HCT116 (cell line): ENCODE measurements around the gene TERT. TPM values are rescaled to one million over a fixed set of nuclear protein-coding genes. Genes with fewer than 3 reads are reported as not detected.

Source experiments
- ATAC-seq: fragments of 200-7000 bp; cut with Tn5 transposase; 2 replicates; pipeline ENCODE4 v1.9.1; 2020; ENCODE audit warnings: mild to moderate bottlenecking, moderate library complexity
- BruUV-seq: library from RNA; stranded (reverse); fragments of 400-500 nt; replicated peaks from 2 replicates; lab custom pipeline; 2021; lab: Mats Ljungman, UMichigan
- CTCF ChIA-PET: fragments of 300-600 bp; sonication (Branson Sonifier 250); formaldehyde crosslinking; loops from one replicate; lab custom pipeline; 2021; ENCODE audit warnings: antibody characterized with exemption; lab: Charles Lee
- POLR2A ChIA-PET: fragments of 300-600, 350-600 bp; sonication (Branson Sonifier 250); formaldehyde crosslinking; loops from one replicate; lab custom pipeline; 2021; ENCODE audit warnings: antibody characterized with exemption; lab: Charles Lee
- RAD21 ChIA-PET, 2 experiments: fragments of 300-600 bp; sonication (Branson Sonifier 250); formaldehyde crosslinking; loops; one replicate each; lab custom pipeline; 2023; ENCODE audit warnings: low total read pairs in 2 of 2; ENCODE audit not compliant: uncharacterized antibody in 2 of 2, unreplicated experiment in 2 of 2, low non-redundant PET in 1 of 2; lab: Charles Lee
- DNase-seq: peaks from one replicate; pipeline ENCODE4 v3.0.0-alpha.2; 2010; ENCODE audit warnings: low read depth, low spot score
- H2AFZ ChIP-seq: fragments of 200-600 bp; shearing (Covaris generic), sonication (generic); 2 replicates; pipeline ENCODE4 v1.6.1; 2017; ENCODE audit warnings: low read depth, mixed run types, mixed read lengths, antibody characterized with exemption, low read length; ENCODE audit not compliant: poor library complexity, severe bottlenecking
- H3K27ac ChIP-seq: 2 replicates; pipeline ENCODE4 v1.5.1; 2012; ENCODE audit warnings: low read depth, low read length
- H3K27me3 ChIP-seq: fragments of 200-600 bp; sonication (generic); 2 replicates; pipeline ENCODE4 v1.6.1; 2016; ENCODE audit warnings: mixed run types, low read length, mixed read lengths; ENCODE audit not compliant: insufficient read depth
- H3K36me3 ChIP-seq, 2 experiments: fragments of 200-500 bp in 1 of 2; fragments of 200-600 bp in 1 of 2; sonication (Bioruptor generic) in 1 of 2; sonication (generic) in 1 of 2; 2 replicates each; pipeline versions ENCODE4 v1.5.1 to v1.6.1; 2014 to 2016; ENCODE audit warnings: low read length in 2 of 2, inconsistent platforms in 1 of 2, mixed read lengths in 1 of 2, mixed run types in 1 of 2; ENCODE audit not compliant: insufficient read depth in 2 of 2, control insufficient read depth in 1 of 2
- H3K4me1 ChIP-seq, 2 experiments: fragments of 200-600 bp in 1 of 2; sonication (generic) in 1 of 2; 2 replicates each; pipeline versions ENCODE4 v1.5.1 to v1.6.1; 2012 to 2017; ENCODE audit warnings: low read length in 2 of 2, inconsistent platforms in 1 of 2, mild to moderate bottlenecking in 1 of 2, mixed read lengths in 1 of 2, mixed run types in 1 of 2, moderate library complexity in 1 of 2; ENCODE audit not compliant: insufficient read depth in 2 of 2, control insufficient read depth in 1 of 2
- H3K4me2 ChIP-seq: fragments of 200-600 bp; sonication (generic); 2 replicates; pipeline ENCODE4 v1.6.1; 2017; ENCODE audit warnings: mixed run types, low read length, mixed read lengths
- H3K4me3 ChIP-seq, 2 experiments: fragments of 200-600 bp in 1 of 2; sonication (generic) in 1 of 2; replicated peaks in 1 of 2; 2 replicates each; pipeline ENCODE4 v1.5.1; 2011 to 2016; ENCODE audit warnings: low read length in 2 of 2, control low read depth in 1 of 2, low read depth in 1 of 2, mild to moderate bottlenecking in 1 of 2, mixed read lengths in 1 of 2, mixed run types in 1 of 2
- H3K79me2 ChIP-seq: fragments of 200-600 bp; sonication (generic); 2 replicates; pipeline ENCODE4 v1.6.1; 2017; ENCODE audit warnings: mild to moderate bottlenecking, mixed run types, low read length, moderate library complexity, mixed read lengths; ENCODE audit not compliant: insufficient read depth
- H3K9ac ChIP-seq: fragments of 200-600 bp; sonication (generic); 2 replicates; pipeline ENCODE4 v1.6.1; 2016; ENCODE audit warnings: low read length, mixed read lengths
- H3K9me2 ChIP-seq: fragments of 200-600 bp; sonication (generic), shearing (Covaris generic); 2 replicates; pipeline ENCODE4 v1.6.1; 2017; ENCODE audit warnings: mixed run types, mild to moderate bottlenecking, moderate library complexity; ENCODE audit not compliant: insufficient read depth
- H3K9me3 ChIP-seq, 2 experiments: fragments of 200-500 bp in 1 of 2; fragments of 200-600 bp in 1 of 2; sonication (Bioruptor generic) in 1 of 2; sonication (generic) in 1 of 2; 2 replicates each; pipeline ENCODE4 v1.6.1; 2014 to 2017; ENCODE audit warnings: low read length in 2 of 2, mixed read lengths in 2 of 2, inconsistent platforms in 1 of 2, low read depth in 1 of 2, mild to moderate bottlenecking in 1 of 2, mixed run types in 1 of 2, moderate library complexity in 1 of 2; ENCODE audit not compliant: control insufficient read depth in 1 of 2, insufficient read depth in 1 of 2
- H4K20me1 ChIP-seq: fragments of 200-600 bp; sonication (generic), shearing (Covaris generic); 2 replicates; pipeline ENCODE4 v1.6.1; 2017; ENCODE audit warnings: mixed run types, mild to moderate bottlenecking, moderate library complexity; ENCODE audit not compliant: insufficient read depth
- ATF3 ChIP-seq: IDR thresholded peaks from 2 replicates; pipeline ENCODE4 v1.6.1; 2012
- CTCF ChIP-seq, 3 experiments: fragments of 200-600 bp in 1 of 3; sonication (generic) in 1 of 3; IDR thresholded peaks in 2 of 3; conservative IDR thresholded peaks in 1 of 3; 2 replicates each; pipeline ENCODE4 v1.5.1; 2012 to 2017; ENCODE audit warnings: low read depth in 2 of 3, low read length in 2 of 3, antibody characterized with exemption in 1 of 3, borderline replicate concordance in 1 of 3, control low read depth in 1 of 3, mild to moderate bottlenecking in 1 of 3, mixed read lengths in 1 of 3, mixed run types in 1 of 3, moderate library complexity in 1 of 3; ENCODE audit not compliant: insufficient read depth in 1 of 3
- FOSL1 ChIP-seq: IDR thresholded peaks from 2 replicates; pipeline ENCODE4 v1.6.1; 2012; ENCODE audit warnings: low read depth
- JUND ChIP-seq: IDR thresholded peaks from 2 replicates; pipeline ENCODE4 v1.6.1; 2012
- SIN3A ChIP-seq: IDR thresholded peaks from 2 replicates; pipeline ENCODE4 v1.6.1; 2012; ENCODE audit warnings: low read depth
- TCF7L2 ChIP-seq: IDR thresholded peaks from 2 replicates; pipeline ENCODE4 v1.7.0; 2011; ENCODE audit warnings: borderline replicate concordance, inconsistent platforms; ENCODE audit not compliant: insufficient read depth, insufficient read length; ENCODE audit errors: extremely low read depth
- YY1 ChIP-seq: IDR thresholded peaks from 2 replicates; pipeline ENCODE4 v1.6.1; 2011; ENCODE audit warnings: low read length, low read depth, moderate library complexity, mild to moderate bottlenecking; ENCODE audit not compliant: insufficient replicate concordance; ENCODE audit errors: extremely low read depth
- intact Hi-C: fragments of 100-400 bp; cut with micrococcal nuclease; formaldehyde crosslinking; loops from 2 replicates; pipeline ENCODE4 v1.10.0; 2022
- total RNA-seq: library from RNA; stranded (reverse); gene quantifications from one replicate; pipeline ENCODE4 v1.2.1, GENCODE V29; 2021; ENCODE audit not compliant: unreplicated experiment

Gene TERT
- total RNA-seq, 1 experiment from 2014 or later, result 6.9 TPM

GRCh38 chr5:1332461-1333001 is 37.7 kb upstream of the TERT start:
- Histone ChIP-seq H3K4me2 (no peak overlapping the region), H3K27ac (no peak overlapping the region), H3K79me2 (peaks cover 27% of the 10 kb centered on the region), H3K9me3 (no peaks in the 10 kb centered on the region), H2AFZ (no peak overlapping the region), H3K36me3 (peaks cover 12 to 47% of the 10 kb centered on the region in 2 experiments; a peak in 3 of 4 replicates), H3K9ac (no peak overlapping the region), H3K4me3 (no peak overlapping the region), H3K27me3 (no peaks in the 10 kb centered on the region), H4K20me1 (peaks cover 5% of the 10 kb centered on the region; the same call in 1 of the 2 replicates), H3K9me2 (no peaks in the 10 kb centered on the region), H3K4me1 (peaks cover 10 to 16% of the 10 kb centered on the region in 2 experiments)
- DNase-seq (no peak), ATAC-seq (peak; percentile 33; the same call in 1 of the 2 replicates)
- ChIA-PET POLR2A (no interaction called here), RAD21 (no interaction called here), CTCF (no interaction called here)
- TF ChIP-seq JUND, result no peak
- no peak for TF ChIP-seq CTCF (IDR thresholded peaks at IDR 0.05 in 2 of 3, conservative IDR thresholded peaks at IDR 0.05 in 1 of 3; ENCODE audit: borderline replicate concordance in 1 of 3, insufficient read depth in 1 of 3, low read depth in 2 of 3, low read length in 2 of 3)
- no peak for TF ChIP-seq FOSL1
- intact Hi-C loops, result no loop called here
- no TSS peak for BruUV-seq

- peaks cover 12 to 42% of the 10 kb centered on the region in 2 experiments; a peak in 3 of 4 replicates for H3K36me3 ChIP-seq
- no peak for ATAC-seq
Measured at GRCh38 chr5:1331861-1332405, 37.1 kb upstream of the TERT start.

More at GRCh38 chr5:1331861-1332405, 37.1 kb upstream of the TERT start:
- Histone ChIP-seq H3K9me2 (no peaks in the 10 kb centered on the region), H3K4me2 (no peak overlapping the region), H3K4me3 (no peak overlapping the region), H3K27ac (no peak overlapping the region), H3K9me3 (no peaks in the 10 kb centered on the region), H4K20me1 (peaks cover 5% of the 10 kb centered on the region; the same call in 1 of the 2 replicates), H3K9ac (no peak overlapping the region), H3K4me1 (peaks cover 15 to 22% of the 10 kb centered on the region in 2 experiments), H3K27me3 (no peaks in the 10 kb centered on the region), H3K79me2 (peaks cover 26% of the 10 kb centered on the region), H2AFZ (no peak overlapping the region)
- intact Hi-C loops, result no loop called here
- ChIA-PET CTCF (no interaction called here), POLR2A (no interaction called here), RAD21 (no interaction called here)
- DNase-seq, result no peak
- TF ChIP-seq SIN3A (no peak), YY1 (no peak), ATF3 (no peak), TCF7L2 (no peak)
- BruUV-seq, result no TSS peak
